GM19035 (cell line): ENCODE measurements around the gene NCOA6.

ENCODE experiments used
- ATAC-seq: cut with Tn5 transposase; IDR thresholded peaks from one replicate; pipeline ENCODE4 v1.9.1; 2021; ENCODE audit not compliant: unreplicated experiment

Gene NCOA6

GRCh38 chr20:34706302-34706875 is 119.1 kb downstream of the NCOA6 start:
- ATAC-seq = no peak

- ATAC-seq = no peak
Measured at GRCh38 chr20:34705397-34706301, 119.8 kb downstream of the NCOA6 start.

- ATAC-seq = no peak
Measured at GRCh38 chr20:34705008-34705396, 120.4 kb downstream of the NCOA6 start.

- peak; percentile 56 for ATAC-seq
Measured at GRCh38 chr20:34704177-34705007, 121.1 kb downstream of the NCOA6 start, which contains the start of gene TP53INP2. TP53INP2 (plus strand) TSS chr20:34704344; CDS start chr20:34708740, 4,396 bp downstream.

- peak; percentile 9 for ATAC-seq
Measured at GRCh38 chr20:34703424-34704176, 121.9 kb downstream of the NCOA6 start.

GRCh38 chr20:34703061-34703423 is 122.4 kb downstream of the NCOA6 start:
- no peak for ATAC-seq

GRCh38 chr20:34701405-34702085 is 123.9 kb downstream of the NCOA6 start:
- no peak for ATAC-seq

- no peak for ATAC-seq
Measured at GRCh38 chr20:34693414-34693813, 132.0 kb downstream of the NCOA6 start.

GRCh38 chr20:34691838-34692237 is 133.6 kb downstream of the NCOA6 start:
- no peak for ATAC-seq

- ATAC-seq = no peak
Measured at GRCh38 chr20:34689486-34689885, 136.0 kb downstream of the NCOA6 start.

- no peak for ATAC-seq
Measured at GRCh38 chr20:34683667-34684066, 141.8 kb downstream of the NCOA6 start.

GRCh38 chr20:34680586-34681175 is 144.8 kb downstream of the NCOA6 start:
- ATAC-seq = no peak

GRCh38 chr20:34676642-34677373 is 148.6 kb downstream of the NCOA6 start, which contains the start of gene PIGU:
PIGU (minus strand) TSS chr20:34677092; CDS start chr20:34677085, 7 bp downstream.
- peak; percentile 95 for ATAC-seq

GRCh38 chr20:34675993-34676641 is 149.3 kb downstream of the NCOA6 start:
- ATAC-seq = no peak

- no peak for ATAC-seq
Measured at GRCh38 chr20:34675561-34675960, 149.9 kb downstream of the NCOA6 start.

- no peak for ATAC-seq
Measured at GRCh38 chr20:34673412-34673811, 152.0 kb downstream of the NCOA6 start.

- ATAC-seq = no peak
Measured at GRCh38 chr20:34669094-34669493, 156.4 kb downstream of the NCOA6 start.
